Measurements from ENCODE around the gene NMNAT3. TPM values are rescaled to one million over a fixed set of nuclear protein-coding genes. Genes with fewer than 3 reads are reported as not detected.

The NMNAT3 gene
- total RNA-seq, 1 experiment from 2014 or later, result 4.8 TPM

DNA sequence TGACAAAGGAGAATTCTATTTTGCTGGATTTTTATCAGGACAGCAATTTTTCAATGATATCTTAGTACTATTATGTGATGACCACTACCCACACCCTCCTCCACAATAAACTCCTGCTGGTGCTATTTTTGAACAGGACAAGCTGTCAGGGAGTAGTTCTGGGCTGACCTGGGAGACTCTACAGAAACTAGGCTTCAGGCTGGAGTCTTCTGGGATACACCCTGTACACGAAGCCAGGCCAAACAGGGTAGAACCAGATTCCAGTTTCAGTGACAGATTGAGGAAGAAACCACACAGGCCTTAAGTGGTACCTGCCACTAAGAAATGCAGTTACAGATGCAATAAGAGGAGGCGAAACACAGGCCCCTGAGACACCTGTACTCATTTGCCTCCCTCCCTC is 12.8 kb downstream of the NMNAT3 start:
- intact Hi-C loops (cut with micrococcal nuclease), result no loop called here
- Histone ChIP-seq H3K9ac (ENCODE audit: low read length) (no peak overlapping the region), H3K4me1 (ENCODE audit: insufficient read depth, low read length) (no peaks in the 10 kb centered on the region), H3K27ac (ENCODE audit: low read length) (no peak overlapping the region), H3K79me2 (ENCODE audit: low read length) (no peaks in the 10 kb centered on the region), H3F3A (ENCODE audit: low read length, unreplicated experiment) (no peaks in the 10 kb centered on the region), H3K4me2 (ENCODE audit: low read length) (no peak overlapping the region), H3K4me3 (ENCODE audit: low read length) (no peak overlapping the region), H3K9me2 (replicated peaks; ENCODE audit: low read length) (no peaks in the 10 kb centered on the region), H3K27me3 (ENCODE audit: low read length) (no peaks in the 10 kb centered on the region), H2AFZ (ENCODE audit: low read length) (no peak overlapping the region), H3K9me3 (ENCODE audit: low read length) (no peaks in the 10 kb centered on the region), H3K36me3 (ENCODE audit: low read depth, low read length) (no peaks in the 10 kb centered on the region), H4K20me1 (ENCODE audit: low read length) (no peaks in the 10 kb centered on the region)
- DNase-seq (no peak), ATAC-seq (no peak)
- no peak for TF ChIP-seq EZH2 (IDR thresholded peaks at IDR 0.05; ENCODE audit: low read length, unreplicated experiment)
- TF ChIP-seq, protein P1, sequence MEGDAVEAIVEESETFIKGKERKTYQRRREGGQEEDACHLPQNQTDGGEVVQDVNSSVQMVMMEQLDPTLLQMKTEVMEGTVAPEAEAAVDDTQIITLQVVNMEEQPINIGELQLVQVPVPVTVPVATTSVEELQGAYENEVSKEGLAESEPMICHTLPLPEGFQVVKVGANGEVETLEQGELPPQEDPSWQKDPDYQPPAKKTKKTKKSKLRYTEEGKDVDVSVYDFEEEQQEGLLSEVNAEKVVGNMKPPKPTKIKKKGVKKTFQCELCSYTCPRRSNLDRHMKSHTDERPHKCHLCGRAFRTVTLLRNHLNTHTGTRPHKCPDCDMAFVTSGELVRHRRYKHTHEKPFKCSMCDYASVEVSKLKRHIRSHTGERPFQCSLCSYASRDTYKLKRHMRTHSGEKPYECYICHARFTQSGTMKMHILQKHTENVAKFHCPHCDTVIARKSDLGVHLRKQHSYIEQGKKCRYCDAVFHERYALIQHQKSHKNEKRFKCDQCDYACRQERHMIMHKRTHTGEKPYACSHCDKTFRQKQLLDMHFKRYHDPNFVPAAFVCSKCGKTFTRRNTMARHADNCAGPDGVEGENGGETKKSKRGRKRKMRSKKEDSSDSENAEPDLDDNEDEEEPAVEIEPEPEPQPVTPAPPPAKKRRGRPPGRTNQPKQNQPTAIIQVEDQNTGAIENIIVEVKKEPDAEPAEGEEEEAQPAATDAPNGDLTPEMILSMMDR (conservative IDR thresholded peaks at IDR 0.05; ENCODE audit: low read depth, low read length), result no peak
- TF ChIP-seq EZH2phosphoT487 (IDR thresholded peaks at IDR 0.05; ENCODE audit: borderline replicate concordance, low read length), result no peak
- no TSS peak for BruUV-seq (replicated peaks)
- CTCF ChIA-PET, result no interaction called here
- POLR2A ChIA-PET (ENCODE audit: unreplicated experiment), result no interaction called here

DNA sequence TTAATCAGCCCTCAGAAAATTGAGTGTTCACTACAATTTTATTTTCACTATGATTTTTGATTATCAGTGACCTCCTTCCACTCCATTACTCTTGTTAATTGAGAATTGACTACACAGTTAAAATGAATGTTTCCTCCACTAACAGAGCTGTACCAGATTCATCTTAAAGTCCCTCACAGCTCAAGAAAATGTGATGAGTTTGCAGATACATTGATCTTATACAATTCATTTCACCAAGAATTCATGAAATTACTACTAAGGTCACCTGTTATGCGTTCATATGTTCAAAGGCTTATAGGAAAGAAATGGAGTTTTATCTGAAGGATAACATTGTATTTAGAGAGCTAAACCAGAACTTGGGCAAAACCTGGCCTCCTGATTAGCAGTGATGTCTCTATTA is 17.5 kb downstream of the NMNAT3 start:
- H3K9me3 ChIP-seq (ENCODE audit: low read length), result no peaks in the 10 kb centered on the region
- no TSS peak for BruUV-seq (replicated peaks)
- no peaks in the 10 kb centered on the region for H3K36me3 ChIP-seq (ENCODE audit: low read depth, low read length)
- ChIA-PET CTCF (no interaction called here), POLR2A (ENCODE audit: unreplicated experiment) (no interaction called here)
- H3K9me2 ChIP-seq (replicated peaks; ENCODE audit: low read length), result no peaks in the 10 kb centered on the region
- H3K9ac ChIP-seq (ENCODE audit: low read length), result no peak overlapping the region
- no peak overlapping the region for H3K4me3 ChIP-seq (ENCODE audit: low read length)
- H2AFZ ChIP-seq (ENCODE audit: low read length), result no peak overlapping the region
- no peaks in the 10 kb centered on the region for H3K4me1 ChIP-seq (ENCODE audit: insufficient read depth, low read length)
- H3K27ac ChIP-seq (ENCODE audit: low read length), result no peak overlapping the region
- no peaks in the 10 kb centered on the region for H3K27me3 ChIP-seq (ENCODE audit: low read length)
- intact Hi-C loops (cut with micrococcal nuclease), result no loop called here
- H4K20me1 ChIP-seq (ENCODE audit: low read length), result no peaks in the 10 kb centered on the region
- H3K79me2 ChIP-seq (ENCODE audit: low read length), result no peaks in the 10 kb centered on the region
- TF ChIP-seq, protein P1 (conservative IDR thresholded peaks at IDR 0.05; ENCODE audit: low read depth, low read length), result no peak
- TF ChIP-seq EZH2phosphoT487 (IDR thresholded peaks at IDR 0.05; ENCODE audit: borderline replicate concordance, low read length) (no peak), EZH2 (IDR thresholded peaks at IDR 0.05; ENCODE audit: low read length, unreplicated experiment) (no peak)
- ATAC-seq (no peak), DNase-seq (no peak)
- no peaks in the 10 kb centered on the region for H3F3A ChIP-seq (ENCODE audit: low read length, unreplicated experiment)
- H3K4me2 ChIP-seq (ENCODE audit: low read length), result no peak overlapping the region

DNA sequence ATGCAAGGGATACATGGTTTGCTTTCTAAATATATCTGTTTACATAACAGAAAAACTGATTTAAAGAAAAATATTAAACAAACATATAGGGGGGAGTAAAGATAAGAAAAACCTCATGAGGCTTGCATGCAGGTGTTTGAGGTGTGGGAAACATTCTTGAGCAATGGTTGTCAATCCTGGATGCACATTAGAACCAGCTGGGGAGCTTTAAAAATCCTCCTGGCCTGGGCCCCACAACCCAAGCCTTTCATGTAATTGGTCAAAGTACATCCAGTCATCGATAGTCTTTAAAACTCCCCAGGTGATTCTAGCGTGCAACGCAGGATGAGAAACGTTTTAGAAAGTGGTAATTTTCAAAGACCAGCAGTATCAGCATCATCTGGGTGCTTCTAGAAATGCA is 18.3 kb downstream of the NMNAT3 start:
- H3K4me3 ChIP-seq (ENCODE audit: low read length), result no peak overlapping the region
- ATAC-seq (no peak), DNase-seq (no peak)
- H3K79me2 ChIP-seq (ENCODE audit: low read length), result no peaks in the 10 kb centered on the region
- no peak overlapping the region for H3K4me2 ChIP-seq (ENCODE audit: low read length)
- intact Hi-C loops (cut with micrococcal nuclease), result no loop called here
- ChIA-PET CTCF (no interaction called here), POLR2A (ENCODE audit: unreplicated experiment) (no interaction called here)
- BruUV-seq (replicated peaks), result no TSS peak
- H3K9me3 ChIP-seq (ENCODE audit: low read length), result no peaks in the 10 kb centered on the region
- no peaks in the 10 kb centered on the region for H3K9me2 ChIP-seq (replicated peaks; ENCODE audit: low read length)
- no peaks in the 10 kb centered on the region for H3K36me3 ChIP-seq (ENCODE audit: low read depth, low read length)
- no peak overlapping the region for H2AFZ ChIP-seq (ENCODE audit: low read length)
- no peaks in the 10 kb centered on the region for H4K20me1 ChIP-seq (ENCODE audit: low read length)
- no peaks in the 10 kb centered on the region for H3K4me1 ChIP-seq (ENCODE audit: insufficient read depth, low read length)
- H3F3A ChIP-seq (ENCODE audit: low read length, unreplicated experiment), result no peaks in the 10 kb centered on the region
- TF ChIP-seq EZH2phosphoT487 (IDR thresholded peaks at IDR 0.05; ENCODE audit: borderline replicate concordance, low read length), result no peak
- TF ChIP-seq EZH2 (IDR thresholded peaks at IDR 0.05; ENCODE audit: low read length, unreplicated experiment), result no peak
- TF ChIP-seq, protein P1 (conservative IDR thresholded peaks at IDR 0.05; ENCODE audit: low read depth, low read length), result no peak
- H3K27ac ChIP-seq (ENCODE audit: low read length), result no peak overlapping the region
- no peak overlapping the region for H3K9ac ChIP-seq (ENCODE audit: low read length)
- no peaks in the 10 kb centered on the region for H3K27me3 ChIP-seq (ENCODE audit: low read length)
